Subcutaneous abdominal adipose tissue (tissue), 5 donors: ENCODE data around the gene HES1.

ENCODE experiments used
- H3K27ac ChIP-seq: one replicate; pipeline ENCODE4 v1.7.0; 2013; ENCODE audit warnings: low read depth, mild to moderate bottlenecking, inconsistent platforms, low read length, moderate library complexity
- H3K27me3 ChIP-seq, 5 donors: one replicate each; pipeline ENCODE4 v1.7.0; 2013; ENCODE audit warnings: low read length in 5 of 5, inconsistent platforms in 1 of 5; ENCODE audit not compliant: control insufficient read depth in 5 of 5, insufficient read depth in 4 of 5
- H3K36me3 ChIP-seq, 5 donors: one replicate each; pipeline ENCODE4 v1.7.0; 2013; ENCODE audit warnings: low read length in 5 of 5; ENCODE audit not compliant: control insufficient read depth in 5 of 5, insufficient read depth in 5 of 5
- H3K4me1 ChIP-seq, 5 donors: one replicate each; pipeline ENCODE4 v1.7.0; 2013; ENCODE audit warnings: low read length in 5 of 5, mild to moderate bottlenecking in 3 of 5, moderate library complexity in 1 of 5; ENCODE audit not compliant: control insufficient read depth in 5 of 5, insufficient read depth in 5 of 5
- H3K4me3 ChIP-seq, 5 donors: one replicate each; pipeline ENCODE4 v1.7.0; 2013; ENCODE audit warnings: low read length in 5 of 5, low read depth in 1 of 5
- H3K9ac ChIP-seq, 5 donors: one replicate each; pipeline ENCODE4 v1.7.0; 2013; ENCODE audit warnings: low read length in 5 of 5, mild to moderate bottlenecking in 4 of 5, moderate library complexity in 3 of 5
- H3K9me3 ChIP-seq, 5 donors: one replicate each; pipeline ENCODE4 v1.7.0; 2013; ENCODE audit warnings: low read length in 5 of 5; ENCODE audit not compliant: control insufficient read depth in 5 of 5
- donor health status: healthy.
- donor health status: healthy.
- donor health status: healthy.
- donor health status: healthy.
- donor health status: healthy.

HES1 gene

GRCh38 chr3:194092881-194093301, 43.1 kb upstream of the HES1 start:
- no peak overlapping the region for H3K4me3 ChIP-seq
- H3K4me1 ChIP-seq, result peaks cover 6 to 39% (median 27%) of the 10 kb centered on the region in 5 donors
- no peaks in the 10 kb centered on the region for H3K36me3 ChIP-seq
- H3K27ac ChIP-seq, result no peak overlapping the region
- H3K9me3 ChIP-seq, result no peaks in the 10 kb centered on the region
- H3K27me3 ChIP-seq, result no peaks in the 10 kb centered on the region
- no peak overlapping the region for H3K9ac ChIP-seq

- Histone ChIP-seq H3K4me1 (peaks cover 13 to 44% (median 37%) of the 10 kb centered on the region in 5 donors), H3K36me3 (no peaks in the 10 kb centered on the region), H3K27me3 (peaks cover 0 to under 1% (median 0%) of the 10 kb centered on the region in 5 donors), H3K9me3 (no peaks in the 10 kb centered on the region), H3K9ac (no peak overlapping the region), H3K4me3 (no peak overlapping the region), H3K27ac (no peak overlapping the region)
Measured at GRCh38 chr3:194093842-194094241, 42.1 kb upstream of the HES1 start.

- H3K27ac ChIP-seq, result no peak overlapping the region
- no peaks in the 10 kb centered on the region for H3K9me3 ChIP-seq
- peaks cover 12 to 39% (median 28%) of the 10 kb centered on the region in 5 donors for H3K4me1 ChIP-seq
- H3K9ac ChIP-seq, result no peak overlapping the region
- H3K27me3 ChIP-seq, result peaks cover 0 to 4% (median 0%) of the 10 kb centered on the region in 5 donors
- no peaks in the 10 kb centered on the region for H3K36me3 ChIP-seq
- H3K4me3 ChIP-seq, result no peak overlapping the region
Measured at GRCh38 chr3:194095464-194095863, 40.5 kb upstream of the HES1 start.

- H3K27ac ChIP-seq, result no peak overlapping the region
Measured at GRCh38 chr3:194095902-194096301, 40.0 kb upstream of the HES1 start.

GRCh38 chr3:194097141-194097882, 38.6 kb upstream of the HES1 start:
- Histone ChIP-seq H3K36me3 (no peaks in the 10 kb centered on the region), H3K27ac (no peak overlapping the region), H3K4me3 (no peak overlapping the region), H3K9ac (no peak overlapping the region), H3K9me3 (no peaks in the 10 kb centered on the region), H3K27me3 (peaks cover 0 to 18% (median 0%) of the 10 kb centered on the region in 5 donors), H3K4me1 (peaks cover 12 to 39% (median 28%) of the 10 kb centered on the region in 5 donors)

More at GRCh38 chr3:194095902-194096301, 40.0 kb upstream of the HES1 start:
- Histone ChIP-seq H3K9ac (no peak overlapping the region), H3K36me3 (no peaks in the 10 kb centered on the region), H3K4me1 (peaks cover 12 to 39% (median 28%) of the 10 kb centered on the region in 5 donors), H3K27me3 (peaks cover 0 to 6% (median 0%) of the 10 kb centered on the region in 5 donors), H3K4me3 (no peak overlapping the region), H3K9me3 (no peaks in the 10 kb centered on the region)

GRCh38 chr3:194098081-194098842, 37.7 kb upstream of the HES1 start:
- Histone ChIP-seq H3K9me3 (no peaks in the 10 kb centered on the region), H3K27me3 (peaks cover 0 to 18% (median 0%) of the 10 kb centered on the region in 5 donors), H3K4me3 (no peak overlapping the region), H3K27ac (no peak overlapping the region), H3K4me1 (peaks cover 12 to 39% (median 28%) of the 10 kb centered on the region in 5 donors), H3K9ac (peak overlapping the region in 1 of 5 donors; percentile 7), H3K36me3 (no peaks in the 10 kb centered on the region)

GRCh38 chr3:194098843-194099183, 37.1 kb upstream of the HES1 start:
- Histone ChIP-seq H3K27me3 (peaks cover 0 to 18% (median 0%) of the 10 kb centered on the region in 5 donors), H3K9me3 (no peaks in the 10 kb centered on the region), H3K9ac (no peak overlapping the region), H3K36me3 (no peaks in the 10 kb centered on the region), H3K4me1 (peaks cover 12 to 39% (median 28%) of the 10 kb centered on the region in 5 donors), H3K27ac (no peak overlapping the region), H3K4me3 (no peak overlapping the region)

GRCh38 chr3:194099215-194099614, 36.7 kb upstream of the HES1 start:
- H3K27ac ChIP-seq, result no peak overlapping the region
- no peaks in the 10 kb centered on the region for H3K36me3 ChIP-seq
- H3K4me1 ChIP-seq, result peaks cover 12 to 39% (median 28%) of the 10 kb centered on the region in 5 donors

GRCh38 chr3:194100856-194101390, 35.0 kb upstream of the HES1 start:
- H3K9ac ChIP-seq, result no peak overlapping the region
- H3K27ac ChIP-seq, result no peak overlapping the region
- H3K4me1 ChIP-seq, result peaks cover 12 to 29% (median 20%) of the 10 kb centered on the region in 5 donors
- H3K27me3 ChIP-seq, result peaks cover 0 to 18% (median 0%) of the 10 kb centered on the region in 5 donors
- no peaks in the 10 kb centered on the region for H3K36me3 ChIP-seq
- H3K4me3 ChIP-seq, result no peak overlapping the region
- no peaks in the 10 kb centered on the region for H3K9me3 ChIP-seq

More at GRCh38 chr3:194099215-194099614, 36.7 kb upstream of the HES1 start:
- no peak overlapping the region for H3K9ac ChIP-seq
- H3K4me3 ChIP-seq, result no peak overlapping the region
- peaks cover 0 to 18% (median 0%) of the 10 kb centered on the region in 5 donors for H3K27me3 ChIP-seq
- H3K9me3 ChIP-seq, result no peaks in the 10 kb centered on the region
